ENCODE data around the gene FAM50A. TPM values are rescaled to one million over a fixed set of nuclear protein-coding genes. Genes with fewer than 3 reads are reported as not detected.
"Not testable (repeated sequence)": the region's sequence is repeated elsewhere in the genome, so short reads cannot be mapped to it uniquely, and the experiment has no call there.

Gene FAM50A, protein sequence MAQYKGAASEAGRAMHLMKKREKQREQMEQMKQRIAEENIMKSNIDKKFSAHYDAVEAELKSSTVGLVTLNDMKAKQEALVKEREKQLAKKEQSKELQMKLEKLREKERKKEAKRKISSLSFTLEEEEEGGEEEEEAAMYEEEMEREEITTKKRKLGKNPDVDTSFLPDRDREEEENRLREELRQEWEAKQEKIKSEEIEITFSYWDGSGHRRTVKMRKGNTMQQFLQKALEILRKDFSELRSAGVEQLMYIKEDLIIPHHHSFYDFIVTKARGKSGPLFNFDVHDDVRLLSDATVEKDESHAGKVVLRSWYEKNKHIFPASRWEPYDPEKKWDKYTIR
- polyA plus RNA-seq: 100 to 1,000 TPM in 2 of 4 donors, 10 to 100 TPM in 2; 64.5 to 181 (median 119) TPM
- long read RNA-seq, donor 1, transcript FAM50A-202 (13 exons, 1,352 nt): major isoform, 14 of 45 reads
- long read RNA-seq, donor 1, partial matches to known transcripts: 29 of 45 reads
- long read RNA-seq, donor 1, other reads (novel, unspliced or antisense): 0 of 45 reads
- long read RNA-seq, donor 2, partial matches to known transcripts: 9 of 11 reads
- long read RNA-seq, donor 2, other reads (novel, unspliced or antisense): 0 of 11 reads
- long read RNA-seq, donor 3, partial matches to known transcripts: 27 of 30 reads
- long read RNA-seq, donor 3, other reads (novel, unspliced or antisense): 0 of 30 reads
- long read RNA-seq, donor 4, partial matches to known transcripts: 0 of 1 reads
- long read RNA-seq, donor 4, other reads (novel, unspliced or antisense): 0 of 1 reads
- long read RNA-seq, donor 5, partial matches to known transcripts: 12 of 13 reads
- long read RNA-seq, donor 5, other reads (novel, unspliced or antisense): 0 of 13 reads
- long read RNA-seq, donor 6, transcript FAM50A-202 (13 exons, 1,352 nt): major isoform, 7 of 26 reads
- long read RNA-seq, donor 6, partial matches to known transcripts: 17 of 26 reads
- long read RNA-seq, donor 6, other reads (novel, unspliced or antisense): 0 of 26 reads
- long read RNA-seq, donor 7, transcript FAM50A-203 (12 exons, 1,470 nt): minor isoform, 6 of 72 reads
- long read RNA-seq, donor 7, transcript FAM50A-202 (13 exons, 1,352 nt): major isoform, 26 of 72 reads
- long read RNA-seq, donor 7, partial matches to known transcripts: 39 of 72 reads
- long read RNA-seq, donor 7, other reads (novel, unspliced or antisense): 0 of 72 reads
- long read RNA-seq, donor 8, partial matches to known transcripts: 0 of 1 reads
- long read RNA-seq, donor 8, other reads (novel, unspliced or antisense): 0 of 1 reads
- long read RNA-seq, donor 9, transcript FAM50A-202 (13 exons, 1,352 nt): major isoform, 5 of 14 reads
- long read RNA-seq, donor 9, partial matches to known transcripts: 9 of 14 reads
- long read RNA-seq, donor 9, other reads (novel, unspliced or antisense): 0 of 14 reads
- long read RNA-seq, donor 10, transcript FAM50A-202 (13 exons, 1,352 nt): major isoform, 9 of 25 reads
- long read RNA-seq, donor 10, partial matches to known transcripts: 13 of 25 reads
- long read RNA-seq, donor 10, other reads (novel, unspliced or antisense): 0 of 25 reads

DNA sequence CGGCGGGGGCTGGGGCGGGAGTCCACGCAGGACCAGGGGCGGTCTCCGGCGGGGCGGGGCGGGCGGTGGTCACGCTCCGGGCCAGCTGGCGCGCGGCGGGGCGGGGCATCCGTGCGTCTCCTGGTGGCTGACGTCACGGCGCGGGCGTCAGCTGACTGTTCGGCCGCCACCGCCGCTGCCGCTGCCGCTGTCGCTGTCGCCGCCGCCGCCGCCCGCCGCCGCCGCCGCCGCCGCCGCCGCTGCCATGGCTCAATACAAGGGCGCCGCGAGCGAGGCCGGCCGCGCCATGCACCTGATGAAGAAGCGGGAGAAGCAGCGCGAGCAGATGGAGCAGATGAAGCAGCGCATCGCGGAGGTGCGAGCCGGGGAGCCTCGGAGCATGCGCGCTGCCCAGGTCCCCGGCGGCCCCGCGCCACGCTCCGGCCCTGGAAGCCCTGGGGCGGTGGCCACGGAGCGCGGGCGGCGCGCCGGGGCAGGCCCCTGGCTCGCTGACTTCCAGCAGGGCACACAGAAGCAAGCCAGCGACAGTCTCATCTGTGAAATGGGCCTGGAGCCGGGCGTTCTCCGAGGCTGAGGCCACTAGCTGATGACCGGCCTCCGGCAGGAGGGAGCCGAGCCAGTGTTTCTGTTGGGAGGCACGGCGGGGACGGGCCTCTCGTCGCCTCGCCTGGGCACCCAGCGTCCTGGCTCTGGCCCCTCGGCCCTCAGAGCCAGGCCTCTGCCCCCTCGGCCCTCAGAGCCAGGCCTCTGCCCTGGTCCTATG, at the start of gene FAM50A:
Gene FAM50A (plus strand): TSS at position 150 of the 763 bp plus-strand sequence. CDS start 95 bp downstream, at position 245.
- FAIRE-seq: no peak
- H3K27ac ChIP-seq (ENCODE audit: low read depth in 1 of 3, low read length in 2 of 3): peak within 1 kb of the TSS; percentile 51 to 78 (median 74)
- peaks cover 0 to 71% (median 4%) of the 10 kb centered on the region in 3 donors for H3K36me3 ChIP-seq (ENCODE audit: control insufficient read depth in 3 of 3, insufficient read depth in 2 of 3, low read depth in 1 of 3, low read length in 3 of 3)
- peak within 1 kb of the TSS; percentile 60 to 63 (median 60) for H3K4me3 ChIP-seq (ENCODE audit: low read depth in 1 of 3, low read length in 3 of 3)
- peaks cover 0 to 14% (median 0%) of the 10 kb centered on the region in 3 donors for H3K4me1 ChIP-seq (ENCODE audit: control insufficient read depth in 3 of 3, insufficient read depth in 2 of 3, low read depth in 1 of 3, low read length in 2 of 3)
- no peaks in the 10 kb centered on the region for H3K9me3 ChIP-seq (ENCODE audit: control insufficient read depth in 2 of 2, insufficient read depth in 1 of 2, low read depth in 1 of 2, low read length in 1 of 2)
- peak; percentile 70 to 86 for DNase-seq
- 2 to 38% (median 3%) methylated on average over 7 to 94 of the region's 94 CpGs for WGBS, 3 donors
- H3K27me3 ChIP-seq (ENCODE audit: control insufficient read depth in 3 of 3, insufficient read depth in 3 of 3, low read length in 3 of 3): no peaks in the 10 kb centered on the region

DNA sequence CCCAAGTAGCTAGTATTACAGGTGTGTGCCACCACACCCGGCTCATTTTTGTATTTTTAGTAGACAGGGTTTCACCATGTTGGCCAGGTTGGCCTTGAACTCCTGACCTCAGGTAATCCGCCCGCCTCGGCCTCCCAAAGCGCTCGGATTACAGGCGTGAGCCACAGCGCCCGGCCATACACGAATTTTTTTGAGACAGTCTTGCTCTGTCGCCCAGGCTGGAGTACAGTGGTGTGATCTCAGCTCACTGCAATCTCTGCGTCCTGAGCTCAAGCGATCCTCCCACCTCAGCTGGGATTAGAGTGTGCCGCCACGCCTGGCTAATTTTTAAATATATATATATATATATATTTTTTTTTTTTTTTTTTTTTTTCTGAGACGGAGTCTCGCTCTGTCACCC, 47.6 kb upstream of the FAM50A start:
- H3K4me1 ChIP-seq (ENCODE audit: control insufficient read depth in 3 of 3, insufficient read depth in 2 of 3, low read depth in 1 of 3, low read length in 2 of 3); H3K27me3 ChIP-seq (ENCODE audit: control insufficient read depth in 3 of 3, insufficient read depth in 3 of 3, low read length in 3 of 3); FAIRE-seq; DNase-seq; H3K9me3 ChIP-seq (ENCODE audit: control insufficient read depth in 2 of 2, insufficient read depth in 1 of 2, low read depth in 1 of 2, low read length in 1 of 2): not testable (repeated sequence)
- peak overlapping the region in 1 of 3 donors; percentile 99 for H3K27ac ChIP-seq (ENCODE audit: low read depth in 1 of 3, low read length in 2 of 3)
- WGBS, 3 donors: 71 to 82% (median 80%) methylated on average over 15 to 17 of the region's 17 CpGs
- H3K36me3 ChIP-seq (ENCODE audit: control insufficient read depth in 3 of 3, insufficient read depth in 2 of 3, low read depth in 1 of 3, low read length in 3 of 3): peaks cover 0 to 24% (median 3%) of the 10 kb centered on the region in 3 donors
- peak overlapping the region in 1 of 3 donors; percentile 96 for H3K4me3 ChIP-seq (ENCODE audit: low read depth in 1 of 3, low read length in 3 of 3)

DNA sequence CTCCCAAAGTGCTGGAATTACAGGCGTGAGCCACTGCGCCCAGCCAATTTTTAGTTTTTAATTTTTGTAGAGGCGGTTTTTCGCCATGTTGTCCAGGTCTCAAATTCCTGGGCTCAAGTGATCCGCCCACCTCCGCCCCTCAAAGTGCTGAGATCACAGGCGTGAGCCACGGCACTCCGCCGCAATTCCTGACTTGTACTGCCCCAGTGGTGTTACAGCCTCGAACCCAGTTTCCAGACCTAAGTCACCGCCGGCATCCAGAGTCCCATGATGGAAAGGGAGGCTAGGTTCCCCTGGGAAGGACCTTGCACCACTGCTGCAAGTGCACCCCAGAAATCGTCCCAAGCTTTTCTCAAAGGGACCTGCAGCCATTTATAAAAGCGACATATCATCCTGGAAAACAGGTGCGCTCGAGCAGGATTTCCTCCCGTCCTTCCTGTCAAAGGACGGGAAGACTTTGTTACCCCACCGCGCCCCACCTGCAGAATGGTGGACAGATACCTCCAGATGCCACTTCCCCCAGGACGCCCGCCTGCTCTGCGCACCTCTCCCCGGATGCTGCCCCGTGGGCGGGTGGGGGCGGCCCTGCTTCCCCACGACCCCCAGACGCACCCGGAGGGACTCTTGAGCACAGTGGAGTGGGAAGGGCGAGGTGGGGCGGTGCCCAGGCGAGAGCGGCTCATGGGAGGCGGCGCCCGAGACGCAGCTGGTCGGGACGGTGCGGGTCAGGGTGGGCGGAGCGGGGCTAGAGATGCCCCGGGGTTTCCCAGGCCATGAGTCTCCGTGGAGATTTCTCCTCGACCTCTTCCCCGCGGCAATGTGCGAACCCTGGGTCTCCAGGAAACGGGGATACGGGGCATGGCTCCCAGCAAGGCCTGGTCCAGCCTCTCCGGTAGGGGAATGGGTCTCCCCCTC, 46.7 kb upstream of the FAM50A start:
- Histone ChIP-seq H3K36me3 (ENCODE audit: control insufficient read depth in 3 of 3, insufficient read depth in 2 of 3, low read depth in 1 of 3, low read length in 3 of 3) (peaks cover 0 to 27% (median 3%) of the 10 kb centered on the region in 3 donors), H3K4me1 (ENCODE audit: control insufficient read depth in 3 of 3, insufficient read depth in 2 of 3, low read depth in 1 of 3, low read length in 2 of 3) (peaks cover 0 to 5% (median 0%) of the 10 kb centered on the region in 3 donors), H3K27me3 (ENCODE audit: control insufficient read depth in 3 of 3, insufficient read depth in 3 of 3, low read length in 3 of 3) (no peaks in the 10 kb centered on the region), H3K9me3 (ENCODE audit: control insufficient read depth in 2 of 2, insufficient read depth in 1 of 2, low read depth in 1 of 2, low read length in 1 of 2) (no peaks in the 10 kb centered on the region), H3K4me3 (ENCODE audit: low read depth in 1 of 3, low read length in 3 of 3) (peak overlapping the region; percentile 29 to 96 (median 60)), H3K27ac (ENCODE audit: low read depth in 1 of 3, low read length in 2 of 3) (peak overlapping the region; percentile 94 to 100 (median 99))
- FAIRE-seq: no peak
- WGBS, 3 donors: 3 to 48% (median 13%) methylated on average over 39 to 53 of the region's 53 CpGs
- DNase-seq: peak; percentile 71 to 86

DNA sequence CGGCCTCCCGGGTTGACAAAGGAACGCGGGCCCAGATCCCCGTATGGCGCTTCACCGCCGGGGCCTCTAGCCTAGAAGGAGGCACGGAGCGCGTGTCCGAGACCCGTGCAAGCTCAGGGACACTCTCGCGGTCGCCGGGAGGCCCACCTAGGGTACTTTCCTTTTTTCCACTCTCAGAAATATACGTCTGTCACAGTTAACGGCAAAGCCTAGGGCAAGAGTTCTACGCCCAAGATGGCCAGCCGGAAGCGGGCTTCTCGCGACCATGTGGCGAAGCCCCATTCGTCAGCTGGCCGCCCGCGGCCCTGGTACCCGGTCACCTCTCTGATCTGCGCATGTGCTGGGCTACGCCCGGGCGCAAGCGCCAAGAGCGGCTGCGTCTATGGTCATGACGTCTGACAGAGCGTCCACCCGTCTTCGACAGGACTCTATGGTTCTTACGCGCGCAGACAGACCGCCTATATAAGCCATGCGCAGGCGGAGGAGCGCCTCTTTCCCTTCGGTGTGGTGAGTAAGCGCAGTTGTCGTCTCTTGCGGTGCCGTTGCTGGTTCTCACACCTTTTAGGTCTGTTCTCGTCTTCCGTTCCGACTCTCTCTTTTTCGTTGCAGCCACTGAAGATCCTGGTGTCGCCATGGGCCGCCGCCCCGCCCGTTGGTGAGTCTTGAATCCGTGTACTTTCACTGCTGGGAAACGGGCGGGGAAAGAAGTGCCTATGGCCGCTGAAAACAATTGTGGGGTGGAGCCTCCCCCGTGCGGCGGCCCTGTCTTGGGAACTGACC, 45.9 kb upstream of the FAM50A start, which contains the start of gene RPL10:
Gene RPL10 (plus strand): TSS at position 490 of the 780 bp plus-strand sequence. CDS start 143 bp downstream, at position 633.
- Histone ChIP-seq H3K27ac (ENCODE audit: low read depth in 1 of 3, low read length in 2 of 3) (peak within 1 kb of the TSS; percentile 94 to 100 (median 99)), H3K9me3 (ENCODE audit: control insufficient read depth in 2 of 2, insufficient read depth in 1 of 2, low read depth in 1 of 2, low read length in 1 of 2) (no peaks in the 10 kb centered on the region), H3K27me3 (ENCODE audit: control insufficient read depth in 3 of 3, insufficient read depth in 3 of 3, low read length in 3 of 3) (no peaks in the 10 kb centered on the region), H3K36me3 (ENCODE audit: control insufficient read depth in 3 of 3, insufficient read depth in 2 of 3, low read depth in 1 of 3, low read length in 3 of 3) (peaks cover 0 to 33% (median 3%) of the 10 kb centered on the region in 3 donors), H3K4me3 (ENCODE audit: low read depth in 1 of 3, low read length in 3 of 3) (peak within 1 kb of the TSS; percentile 61 to 96 (median 78)), H3K4me1 (ENCODE audit: control insufficient read depth in 3 of 3, insufficient read depth in 2 of 3, low read depth in 1 of 3, low read length in 2 of 3) (peaks cover 0 to 5% (median 0%) of the 10 kb centered on the region in 3 donors)
- FAIRE-seq (no peak), DNase-seq (peak; percentile 94 to 95)
- WGBS, 3 donors: 1 to 47% (median 14%) methylated on average over 52 to 69 of the region's 69 CpGs

DNA sequence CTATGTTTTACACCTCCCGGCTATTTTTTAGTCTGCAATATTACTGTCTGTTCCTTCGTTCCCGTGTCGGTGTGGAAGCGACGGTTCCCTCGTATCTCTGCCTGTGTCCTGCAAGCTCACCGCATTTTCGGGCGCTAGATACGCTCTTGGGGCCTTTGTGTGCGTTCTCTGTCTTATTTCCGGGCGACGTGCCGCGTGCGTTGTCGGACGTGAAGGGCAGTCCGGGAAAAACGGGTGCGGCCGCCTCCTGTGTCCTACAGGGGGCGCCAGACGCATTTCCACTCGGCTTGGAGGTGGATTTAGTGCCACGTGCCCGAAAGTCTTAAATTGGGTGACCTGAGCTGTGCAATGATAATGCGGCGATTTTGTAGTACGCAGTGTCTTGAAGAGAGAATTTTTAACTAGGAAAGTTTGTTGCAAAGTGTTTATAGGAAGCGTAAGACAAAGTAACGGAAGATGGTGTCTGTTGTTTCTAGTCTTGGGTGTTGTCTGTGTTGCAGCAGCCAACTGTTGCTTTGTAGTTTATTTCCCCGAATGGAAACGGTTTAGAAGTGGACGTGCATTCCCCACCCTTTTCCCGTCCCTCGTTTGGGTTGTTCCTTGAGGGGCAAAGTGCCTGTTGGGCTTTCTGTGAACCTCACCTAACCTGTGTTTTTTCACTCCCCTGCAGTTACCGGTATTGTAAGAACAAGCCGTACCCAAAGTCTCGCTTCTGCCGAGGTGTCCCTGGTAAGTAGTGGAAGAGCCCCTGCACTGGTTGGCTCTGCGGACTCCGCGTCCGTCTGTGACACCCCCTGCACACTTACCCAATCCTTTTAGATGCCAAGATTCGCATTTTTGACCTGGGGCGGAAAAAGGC, 45.0 kb upstream of the FAM50A start:
- DNase-seq: peak; percentile 81 to 89
- FAIRE-seq: no peak
- 1 to 48% (median 8%) methylated on average over 46 to 49 of the region's 49 CpGs for WGBS, 3 donors

More for the DNA sequence above, 45.0 kb upstream of the FAM50A start:
- H3K4me1 ChIP-seq (ENCODE audit: control insufficient read depth in 3 of 3, insufficient read depth in 2 of 3, low read depth in 1 of 3, low read length in 2 of 3): peaks cover 0 to 5% (median 0%) of the 10 kb centered on the region in 3 donors
- H3K36me3 ChIP-seq (ENCODE audit: control insufficient read depth in 3 of 3, insufficient read depth in 2 of 3, low read depth in 1 of 3, low read length in 3 of 3): peaks cover 0 to 38% (median 3%) of the 10 kb centered on the region in 3 donors
- H3K4me3 ChIP-seq (ENCODE audit: low read depth in 1 of 3, low read length in 3 of 3): peak overlapping the region; percentile 61 to 96 (median 78)
- H3K27ac ChIP-seq (ENCODE audit: low read depth in 1 of 3, low read length in 2 of 3): peak overlapping the region; percentile 94 to 100 (median 99)
- no peaks in the 10 kb centered on the region for H3K9me3 ChIP-seq (ENCODE audit: control insufficient read depth in 2 of 2, insufficient read depth in 1 of 2, low read depth in 1 of 2, low read length in 1 of 2)
- H3K27me3 ChIP-seq (ENCODE audit: control insufficient read depth in 3 of 3, insufficient read depth in 3 of 3, low read length in 3 of 3): no peaks in the 10 kb centered on the region

Measured in small intestine (tissue), 16 donors.